Dermis microvascular lymphatic vessel endothelial cell (primary cell): ENCODE results near the gene FNDC11. TPM values are rescaled to one million over a fixed set of nuclear protein-coding genes. Genes with fewer than 3 reads are reported as not detected.
"Not testable (repeated sequence)": the region's sequence is repeated elsewhere in the genome, so short reads cannot be mapped to it uniquely, and the experiment has no call there.

Source experiments
- DNase-seq, 2 donors: peaks; one replicate each; pipeline versions ENCODE4 v3.0.0 to v3.0.0-alpha.2; 2010; ENCODE audit warnings: low read depth in 2 of 2
- total RNA-seq: library from RNA; depleted of rRNA; stranded (reverse); fragments of >200 nt; gene quantifications from 2 replicates; pipeline ENCODE4 v1.2.1, GENCODE V29; 2014

FNDC11 gene, protein sequence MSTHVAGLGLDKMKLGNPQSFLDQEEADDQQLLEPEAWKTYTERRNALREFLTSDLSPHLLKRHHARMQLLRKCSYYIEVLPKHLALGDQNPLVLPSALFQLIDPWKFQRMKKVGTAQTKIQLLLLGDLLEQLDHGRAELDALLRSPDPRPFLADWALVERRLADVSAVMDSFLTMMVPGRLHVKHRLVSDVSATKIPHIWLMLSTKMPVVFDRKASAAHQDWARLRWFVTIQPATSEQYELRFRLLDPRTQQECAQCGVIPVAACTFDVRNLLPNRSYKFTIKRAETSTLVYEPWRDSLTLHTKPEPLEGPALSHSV
- total RNA-seq, result 1.1 and 1.3 TPM in 2 replicates

DNA sequence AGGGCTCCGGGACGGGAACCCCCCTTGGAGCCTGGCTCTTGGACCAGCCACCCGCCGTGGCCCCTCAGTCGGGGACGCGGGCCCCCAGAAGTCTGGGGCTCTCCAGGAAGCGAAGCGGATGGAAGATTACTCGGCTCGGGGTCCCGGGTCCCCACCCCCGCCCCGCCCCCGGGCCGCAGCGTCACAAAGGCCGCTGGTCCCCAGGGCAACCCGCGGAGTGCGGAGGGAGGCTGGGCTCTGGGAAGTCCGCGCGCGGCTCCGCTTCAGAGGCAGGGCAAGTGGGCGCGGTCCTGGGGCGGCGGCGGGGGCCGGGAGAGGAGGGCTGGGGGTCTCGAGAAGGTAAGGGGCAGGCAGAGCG, at the start of gene FNDC11:
FNDC11 (plus strand) TSS at position 227 of the 358 bp plus-strand sequence. CDS start 1,505 bp downstream, outside the sequence.
- DNase-seq, result peak; percentile 5 to 58

DNA sequence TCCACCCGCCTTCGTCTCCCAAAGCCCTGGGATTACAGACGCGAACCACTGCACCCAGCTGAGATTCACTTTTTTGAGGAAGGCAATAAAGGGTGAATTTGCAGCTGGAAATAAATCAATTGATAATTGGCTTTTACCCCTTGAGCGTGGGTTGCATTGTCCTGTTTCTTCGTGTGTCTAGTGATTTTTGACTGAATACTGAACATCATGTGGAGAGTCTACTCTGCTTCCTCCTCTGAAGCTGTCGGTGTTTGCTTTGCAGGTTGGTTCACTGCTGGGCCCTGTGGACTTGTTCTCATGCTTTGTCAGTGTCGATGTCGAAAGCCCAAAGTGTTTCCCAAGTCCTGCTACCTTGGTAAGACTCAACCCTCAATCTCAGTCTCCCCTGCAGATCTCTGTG, 49.3 kb upstream of the FNDC11 start:
- DNase-seq, result no peak

DNA sequence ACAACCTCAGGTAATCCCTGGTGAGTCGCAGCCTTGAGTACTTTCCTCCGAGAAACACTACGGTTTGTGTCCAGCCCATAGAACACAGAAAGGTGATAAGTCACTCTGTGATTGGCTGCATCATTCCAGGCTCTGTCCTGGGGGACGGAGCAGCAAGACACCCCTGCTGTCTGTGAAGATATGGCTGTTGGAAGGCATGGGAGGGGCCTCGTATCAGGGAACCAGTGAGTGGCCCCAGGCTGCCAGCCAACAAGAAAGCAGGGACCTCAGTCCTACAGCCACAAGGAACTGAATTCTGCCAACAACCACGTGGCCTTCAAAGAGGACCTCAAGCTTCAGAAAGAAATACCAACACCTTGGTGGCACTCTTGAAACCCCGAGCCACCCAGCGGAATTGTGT, 48.7 kb upstream of the FNDC11 start:
- DNase-seq, result no peak

GRCh38 chr20:63505723-63506122, 48.2 kb upstream of the FNDC11 start:
- no peak for DNase-seq

GRCh38 chr20:63507083-63507743, 46.7 kb upstream of the FNDC11 start:
- no peak for DNase-seq

DNA sequence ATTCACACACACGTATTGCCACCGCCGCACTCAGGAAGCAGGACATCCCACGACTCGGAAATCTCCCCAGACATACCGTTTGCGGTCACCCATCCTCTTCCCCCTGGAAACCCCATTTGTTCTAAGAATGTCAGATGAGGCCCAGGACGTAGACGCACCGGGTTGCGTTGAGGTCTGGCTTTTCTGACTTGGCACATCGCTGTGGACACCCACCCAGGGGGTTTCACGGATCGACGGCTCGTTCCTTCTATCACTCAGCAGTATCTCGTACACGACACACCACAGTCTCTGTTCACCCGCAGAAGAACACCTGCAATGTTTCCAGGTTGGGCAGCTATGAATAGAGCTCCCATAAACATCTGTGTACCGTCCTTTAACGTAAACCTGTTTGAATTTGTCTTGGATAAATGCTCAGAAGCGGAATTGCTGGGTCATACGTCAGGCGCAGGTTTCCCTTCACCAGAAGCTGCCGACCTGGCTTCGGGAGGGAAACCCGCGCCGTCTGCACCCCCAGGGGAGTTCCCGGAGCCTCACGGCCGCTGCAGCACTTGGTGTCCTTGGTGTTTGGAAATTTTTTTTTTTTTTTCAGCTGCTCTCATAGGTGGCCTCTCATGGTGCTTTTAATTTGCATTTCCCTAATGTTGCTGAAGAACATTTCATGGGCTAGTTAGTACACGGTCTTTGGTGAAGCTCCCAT, 45.7 kb upstream of the FNDC11 start:
- no peak for DNase-seq

- no peak for DNase-seq
These were observed 44.8 kb upstream of the FNDC11 start for GRCh38 chr20:63509088-63509564.

- no peak for DNase-seq
These were observed 40.8 kb upstream of the FNDC11 start for GRCh38 chr20:63513207-63513606.

DNA sequence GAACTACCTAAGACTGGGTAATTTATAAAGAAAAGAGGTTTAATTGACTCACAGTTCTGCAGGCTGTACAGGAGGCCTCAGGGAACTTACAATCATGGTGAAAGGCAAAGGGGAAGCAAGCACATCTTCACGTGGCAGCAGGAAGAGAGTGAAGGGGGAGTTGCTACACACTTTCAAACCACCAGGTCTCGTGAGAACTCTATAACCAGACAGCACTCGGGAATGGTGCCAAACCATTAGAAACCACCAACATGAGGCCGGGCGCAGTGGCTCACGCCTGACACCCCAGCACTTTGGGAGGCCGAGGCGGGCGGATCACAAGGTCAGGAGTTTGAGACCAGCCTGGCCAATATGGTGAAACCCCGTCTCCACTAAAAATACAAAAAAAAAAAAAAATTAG, 39.4 kb upstream of the FNDC11 start:
- DNase-seq, result not testable (repeated sequence)

- DNase-seq, result no peak
These were observed 36.3 kb upstream of the FNDC11 start for GRCh38 chr20:63517376-63518309.

GRCh38 chr20:63518351-63518861, 35.6 kb upstream of the FNDC11 start:
- no peak for DNase-seq

- DNase-seq, result no peak
These were observed 34.9 kb upstream of the FNDC11 start for GRCh38 chr20:63518946-63519667.

DNA sequence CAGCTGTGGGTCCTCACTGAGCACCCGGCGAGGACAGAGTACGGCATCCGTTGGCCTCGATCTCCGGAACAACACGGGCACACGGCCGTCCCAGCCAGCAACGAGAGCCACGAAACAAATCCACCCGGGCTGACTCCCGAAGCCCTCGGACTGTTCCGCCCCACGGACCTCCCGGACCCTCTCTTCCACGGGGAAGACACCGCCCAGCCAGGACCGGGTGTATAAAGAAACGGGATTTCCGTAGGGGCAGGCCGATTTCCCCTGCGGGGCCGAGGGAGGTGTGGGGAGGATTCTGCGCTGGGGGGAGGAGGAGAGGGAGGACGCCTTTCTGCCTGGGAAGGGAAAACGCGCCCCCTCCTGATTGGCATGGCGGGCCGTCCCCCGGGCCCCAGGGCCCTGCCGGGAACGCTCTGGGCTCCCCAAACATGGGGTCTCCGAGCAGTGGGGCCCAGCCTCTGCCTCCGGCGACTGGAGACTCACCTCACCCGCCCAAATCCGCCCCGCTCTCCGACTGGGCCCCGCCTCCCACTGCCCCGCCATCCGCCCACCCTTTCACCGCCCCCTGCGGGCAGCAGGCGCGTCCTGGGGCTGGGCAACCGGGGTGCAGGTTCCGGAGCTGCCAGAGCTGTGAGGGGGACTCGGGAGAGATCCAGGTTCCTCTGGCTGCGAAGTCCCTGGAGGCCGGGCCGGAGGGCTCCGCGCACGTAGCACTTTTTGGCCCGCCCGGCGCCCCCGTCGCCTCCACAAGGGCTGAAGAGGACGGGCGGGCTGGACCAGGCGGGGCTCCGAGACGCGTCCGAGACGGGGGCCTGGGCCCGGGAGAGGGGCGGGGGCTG, 34.1 kb upstream of the FNDC11 start:
- peak in 1 of 2 donors; percentile 57 for DNase-seq

DNA sequence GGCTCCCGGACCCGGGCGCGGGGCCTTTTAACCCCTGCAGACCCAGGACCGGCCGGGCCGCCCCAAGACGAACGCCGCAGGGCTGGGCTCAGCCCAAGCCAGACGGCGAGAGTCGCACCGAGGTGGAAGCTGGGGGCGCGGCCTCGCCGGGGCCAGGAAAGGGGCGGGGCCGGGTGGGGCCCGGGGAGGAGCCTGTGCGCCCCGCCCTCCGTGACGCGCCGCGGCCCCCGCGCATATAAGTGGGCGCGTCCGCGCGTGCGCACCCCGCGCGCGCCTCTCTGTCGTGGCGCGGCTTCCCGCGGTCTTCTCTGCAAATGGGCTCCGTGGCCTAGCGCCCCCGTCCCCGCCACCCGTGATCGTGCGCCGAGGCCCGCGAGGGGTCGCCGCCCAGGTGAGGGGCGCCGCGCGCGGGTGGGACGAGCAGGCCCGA, 33.4 kb upstream of the FNDC11 start, which contains the start of gene PPDPF:
PPDPF (plus strand) TSS at position 262 of the 430 bp plus-strand sequence. CDS start 544 bp downstream, outside the sequence.
- peak; percentile 51 to 81 for DNase-seq

- peak in 1 of 2 donors; percentile 58 for DNase-seq
These were observed 32.9 kb upstream of the FNDC11 start for GRCh38 chr20:63520934-63521601.

DNA sequence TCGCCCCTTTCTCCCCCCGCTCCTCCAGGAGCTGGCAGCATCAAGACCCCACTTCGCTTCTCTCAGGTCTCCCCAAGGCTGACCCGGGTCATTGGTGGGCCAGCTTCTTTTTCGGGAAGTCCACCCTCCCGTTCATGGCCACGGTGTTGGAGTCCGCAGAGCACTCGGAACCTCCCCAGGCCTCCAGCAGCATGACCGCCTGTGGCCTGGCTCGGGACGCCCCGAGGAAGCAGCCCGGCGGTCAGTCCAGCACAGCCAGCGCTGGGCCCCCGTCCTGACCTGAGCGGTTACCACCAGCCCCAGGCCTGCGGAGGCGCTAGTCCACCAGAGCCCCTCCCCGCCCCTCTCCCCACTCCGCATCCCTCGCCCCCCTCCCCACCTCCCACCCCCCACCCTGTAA, 32.4 kb upstream of the FNDC11 start:
- peak in 1 of 2 donors; percentile 17 for DNase-seq

DNA sequence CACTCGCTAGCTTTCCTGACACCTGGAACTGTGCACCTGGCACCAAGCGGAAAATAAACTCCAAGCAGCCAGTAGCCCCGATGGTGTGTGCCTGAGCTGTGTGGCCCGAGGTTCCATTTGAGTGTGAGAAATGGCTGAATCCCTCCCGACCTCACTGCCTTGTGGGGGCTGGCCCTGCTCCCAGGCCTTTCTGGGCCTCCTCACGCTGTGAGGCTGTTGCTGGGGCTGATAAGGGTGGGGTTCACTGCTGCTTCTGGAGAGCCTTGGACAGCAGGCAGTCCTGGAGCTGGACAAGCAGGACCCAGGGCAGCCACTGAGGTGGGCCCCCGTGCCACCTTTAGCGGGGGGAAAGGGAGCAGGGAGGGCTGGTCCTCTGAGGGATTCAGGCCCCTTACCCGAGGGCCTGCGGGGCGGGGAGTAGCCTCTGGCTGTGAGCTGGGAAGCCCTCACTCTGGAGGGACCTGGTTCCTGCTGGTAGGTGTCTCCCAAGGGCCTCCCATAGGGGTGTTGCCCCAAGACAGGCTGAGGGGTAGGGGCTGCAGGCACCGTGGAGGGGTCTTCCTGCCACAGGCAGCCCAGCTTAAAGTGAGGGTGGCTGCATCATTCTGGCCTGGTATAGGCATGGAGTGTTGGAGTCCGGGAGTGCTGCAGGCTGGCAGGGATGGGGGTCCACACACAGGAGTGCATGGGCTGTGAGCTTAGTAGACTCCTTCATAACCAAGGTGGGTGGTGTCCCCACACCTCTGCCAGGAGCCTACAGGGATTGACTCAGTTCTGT, 31.7 kb upstream of the FNDC11 start:
- no peak for DNase-seq
